SKM-1 treated with dmso at 0.1 percent for 144 hours (cell line): ENCODE results near the gene QSER1.
A peak's percentile ranks its signal among the peaks of the same experiment; 100 is the strongest.
"Not testable (repeated sequence)": the region's sequence is repeated elsewhere in the genome, so short reads cannot be mapped to it uniquely, and the experiment has no call there.

Experiments used
- DNase-seq: peaks from one replicate; lab custom pipeline; 2025; ENCODE audit not compliant: unreplicated experiment; lab: John Stamatoyannopoulos, UW

QSER1 gene

GRCh38 chr11:32892355-32893092 is at the start of gene QSER1:
Gene QSER1, plus strand, starts transcription at chr11:32892811. Its CDS starts 315 bp downstream, at chr11:32893126.
- peak; percentile 67 for DNase-seq

DNA sequence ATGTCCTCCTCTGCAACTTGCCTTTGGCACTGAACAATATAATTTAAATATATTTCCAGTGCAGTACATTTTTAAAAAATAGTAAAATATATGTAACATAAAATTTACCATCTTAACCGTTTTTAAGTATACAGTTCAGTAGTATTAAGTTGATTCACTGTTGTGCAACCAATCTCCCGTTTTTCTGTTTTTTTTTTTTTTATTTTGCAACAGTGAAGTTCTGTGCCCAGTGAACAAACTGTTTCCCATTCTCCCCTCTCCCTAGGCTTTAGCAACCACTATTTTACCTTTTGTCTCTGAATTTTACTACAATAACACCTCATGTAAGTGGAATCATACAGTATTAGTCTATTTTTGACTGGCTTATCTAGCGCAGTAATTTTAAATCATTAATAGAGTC is 49.1 kb upstream of the QSER1 start:
- no peak for DNase-seq

- peak; percentile 30 for DNase-seq
Measured at GRCh38 chr11:32847511-32847910, 45.1 kb upstream of the QSER1 start.

- DNase-seq, result no peak
Measured at GRCh38 chr11:32849761-32850160, 42.9 kb upstream of the QSER1 start.

GRCh38 chr11:32851251-32851650 is 41.4 kb upstream of the QSER1 start:
- DNase-seq, result no peak

DNA sequence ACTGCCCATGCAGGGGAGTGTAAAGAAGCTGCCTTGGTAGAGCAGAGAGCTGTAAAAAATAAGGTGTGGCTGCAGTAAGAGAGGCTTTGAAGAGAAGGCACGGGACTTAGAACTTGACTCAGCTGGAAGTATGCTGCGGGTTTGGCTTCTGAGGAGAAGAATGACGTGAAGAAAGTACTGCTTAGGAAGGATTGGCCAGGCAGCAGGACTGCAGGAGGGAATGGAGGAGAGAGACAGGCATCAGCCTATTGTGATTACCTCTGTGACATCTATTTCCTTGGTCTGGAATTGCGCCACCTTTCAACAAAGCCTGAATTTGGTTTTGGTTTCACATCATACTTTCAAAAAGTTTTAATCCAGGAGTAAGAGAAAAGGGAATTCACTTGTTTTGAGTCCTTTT is 40.4 kb upstream of the QSER1 start:
- no peak for DNase-seq

DNA sequence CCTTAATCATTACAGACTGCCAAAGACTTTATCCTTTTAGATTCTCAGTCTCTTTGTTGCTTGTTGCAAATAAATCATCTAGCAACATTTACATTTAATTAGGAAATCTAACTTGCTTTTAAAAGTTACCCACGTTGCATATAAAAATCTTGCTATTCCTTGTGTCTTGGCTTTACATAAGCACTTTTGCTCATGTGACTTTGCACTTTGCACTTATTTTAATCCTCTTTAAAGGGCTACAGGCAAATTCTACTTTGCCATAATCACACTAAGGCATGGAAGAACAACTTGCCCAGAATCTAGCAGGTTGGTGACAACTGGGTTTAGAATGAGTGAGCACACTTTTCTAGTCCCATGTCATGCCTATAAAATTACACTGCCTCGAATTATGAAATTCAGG is 37.0 kb upstream of the QSER1 start:
- DNase-seq, result no peak

DNA sequence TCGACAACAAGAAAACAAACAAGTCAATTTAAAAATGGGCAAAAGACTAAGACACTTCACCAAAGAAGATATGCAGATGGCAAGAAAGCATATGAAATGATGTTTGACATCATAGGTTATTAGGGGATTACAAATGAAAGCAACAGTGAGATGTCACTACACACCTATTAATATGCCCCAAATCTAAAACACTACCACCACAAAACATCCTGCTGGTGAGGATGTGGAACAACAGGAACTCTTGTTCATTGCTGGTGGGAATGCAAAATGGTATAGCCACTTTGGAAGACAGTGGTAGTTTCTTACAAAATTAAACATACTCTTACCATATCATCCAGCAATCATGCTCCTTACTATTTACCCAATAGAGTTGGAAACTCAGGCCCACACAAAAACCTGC is 33.9 kb upstream of the QSER1 start:
- no peak for DNase-seq

DNA sequence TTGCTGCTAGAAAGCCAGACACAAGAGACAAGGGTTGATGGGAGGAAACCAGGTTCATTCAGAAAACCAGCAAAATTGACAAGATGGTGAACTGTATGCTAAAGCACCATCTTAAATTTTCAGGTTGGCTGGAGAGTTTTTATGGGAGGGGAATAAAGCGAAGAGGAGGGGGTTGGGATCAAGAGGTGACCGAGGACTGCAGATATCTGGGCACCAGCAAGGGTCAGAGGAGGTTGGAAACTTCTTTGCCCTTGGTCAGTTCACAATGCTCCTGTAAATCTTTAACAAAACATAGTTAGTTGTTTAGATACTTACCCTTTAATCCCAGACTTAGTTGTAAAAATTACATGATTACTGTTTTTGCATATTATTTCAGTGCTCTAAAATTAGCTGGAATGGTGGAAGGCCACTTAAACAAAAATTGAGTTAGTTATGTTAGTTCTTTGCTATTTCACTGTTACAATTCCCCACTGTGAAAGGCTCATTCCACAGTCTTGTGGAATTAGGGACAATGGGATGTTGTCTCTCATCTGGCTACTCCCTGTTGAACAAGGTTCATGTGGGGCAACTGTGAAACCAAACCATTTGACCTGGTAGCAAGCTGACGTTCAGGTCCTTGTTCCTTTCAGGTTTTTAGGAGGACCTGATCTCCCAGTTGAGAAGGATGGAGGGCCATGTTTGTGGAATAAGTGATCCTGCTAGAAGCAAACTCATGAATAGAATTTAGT is 30.6 kb upstream of the QSER1 start:
- no peak for DNase-seq

GRCh38 chr11:32864555-32864954 is 28.1 kb upstream of the QSER1 start:
- DNase-seq, result no peak

GRCh38 chr11:32868752-32869151 is 23.9 kb upstream of the QSER1 start:
- not testable (repeated sequence) for DNase-seq

GRCh38 chr11:32870676-32871075 is 21.9 kb upstream of the QSER1 start:
- no peak for DNase-seq

DNA sequence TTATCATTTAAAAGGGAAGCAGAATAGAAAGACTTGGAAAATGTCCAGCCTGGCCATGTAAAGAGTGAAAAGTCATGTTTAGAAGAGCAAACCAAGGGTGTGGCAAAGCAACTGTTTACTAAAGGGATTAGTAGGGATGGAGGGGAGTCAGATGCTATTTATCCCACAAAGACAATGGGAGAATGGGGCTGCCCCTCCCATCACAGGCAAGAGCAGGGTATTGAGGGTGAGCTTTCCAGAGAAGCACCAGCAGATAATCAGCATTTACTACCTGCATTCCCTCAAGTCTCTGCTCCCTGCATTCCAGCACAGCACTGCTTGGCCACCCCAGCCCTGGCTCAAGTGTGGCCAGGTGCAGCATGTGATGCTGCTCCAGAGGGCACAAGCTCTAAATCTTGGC is 18.5 kb upstream of the QSER1 start:
- no peak for DNase-seq

DNA sequence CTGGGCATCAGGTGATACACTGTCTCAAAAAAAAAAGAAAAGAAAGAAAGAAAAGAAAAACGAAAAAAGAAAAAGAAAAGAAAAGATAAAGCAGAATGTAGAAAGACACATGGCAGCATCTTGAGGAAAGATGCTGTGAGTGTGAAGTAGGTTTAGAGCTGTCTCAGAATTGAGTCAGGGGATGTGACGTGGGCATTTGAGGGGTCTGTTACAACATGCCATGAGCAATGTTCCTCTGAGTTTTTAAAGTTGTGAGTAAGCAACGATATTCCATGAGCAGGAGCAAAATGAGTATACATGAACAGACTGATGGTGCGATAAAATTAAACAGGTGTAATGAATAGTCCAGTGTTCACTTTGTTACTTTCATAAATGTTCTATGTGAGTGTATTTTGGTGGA is 11.3 kb upstream of the QSER1 start:
- DNase-seq, result no peak

DNA sequence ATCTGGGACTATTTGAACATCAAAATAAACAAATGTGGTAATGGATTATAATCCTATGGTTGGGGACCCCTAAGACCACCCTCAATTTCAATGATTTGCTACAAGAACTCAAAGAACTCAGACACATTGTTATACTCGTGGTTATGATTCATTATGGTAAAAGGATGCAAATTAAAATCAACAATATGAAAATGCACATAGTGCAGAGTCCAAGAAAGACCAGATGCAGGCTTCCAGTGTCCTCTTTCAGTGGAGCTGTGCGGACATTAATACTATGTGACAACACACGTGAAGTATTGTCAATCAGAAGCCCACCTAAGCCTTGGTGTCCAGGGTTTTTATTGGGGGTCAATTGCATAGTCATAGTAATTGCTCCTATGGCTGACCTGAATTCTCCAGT is 9.2 kb upstream of the QSER1 start:
- DNase-seq, result no peak

DNA sequence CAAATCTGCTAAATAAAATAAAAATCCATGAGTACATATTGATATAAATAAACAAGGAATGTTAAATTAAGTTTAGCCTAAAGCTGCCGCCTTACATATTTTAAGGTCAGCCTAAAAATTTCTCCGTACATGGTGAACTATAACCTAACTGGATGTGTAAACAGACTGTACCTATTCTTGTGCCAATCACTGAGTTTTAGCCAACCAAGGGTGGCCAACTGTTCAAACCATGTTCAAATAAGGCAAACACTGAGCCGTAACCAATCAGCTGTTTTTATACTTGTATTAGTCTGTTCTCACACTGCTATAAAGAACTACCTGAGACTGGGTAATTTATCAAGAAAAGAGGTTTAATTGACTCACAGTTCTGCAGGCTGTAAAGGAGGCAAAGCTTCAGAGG is 8.6 kb upstream of the QSER1 start:
- no peak for DNase-seq

DNA sequence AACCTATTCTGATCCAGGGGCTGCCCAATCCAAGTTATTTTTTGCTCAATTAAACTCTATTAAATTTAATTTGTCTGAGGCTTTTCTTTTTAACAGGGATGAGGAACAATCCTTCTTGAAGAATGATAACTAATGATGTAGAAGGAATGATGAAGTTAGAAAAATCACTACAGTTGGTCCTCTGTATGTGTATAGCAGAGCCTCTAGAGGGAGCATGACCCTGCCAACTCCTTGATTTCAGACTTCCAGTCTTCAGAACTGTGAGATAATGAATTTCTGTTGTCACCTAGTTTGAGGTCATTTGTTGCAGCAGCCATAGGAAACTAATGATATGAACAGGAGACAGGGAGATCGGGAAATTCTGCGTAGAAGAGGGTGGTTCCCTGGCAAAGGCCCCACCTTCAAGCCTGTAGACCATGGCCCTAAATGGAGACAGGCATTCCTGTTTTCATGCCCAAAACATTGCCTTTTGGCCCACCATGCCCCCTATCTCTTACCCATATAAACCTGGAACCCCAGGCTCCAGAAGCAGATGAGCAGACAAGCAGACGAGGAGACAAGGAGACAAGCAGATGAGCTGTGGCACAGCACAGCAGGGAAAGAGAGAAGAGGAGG is 7.7 kb upstream of the QSER1 start:
- DNase-seq, result peak; percentile 18

- DNase-seq, result no peak
Measured at GRCh38 chr11:32885556-32885955, 7.1 kb upstream of the QSER1 start.

DNA sequence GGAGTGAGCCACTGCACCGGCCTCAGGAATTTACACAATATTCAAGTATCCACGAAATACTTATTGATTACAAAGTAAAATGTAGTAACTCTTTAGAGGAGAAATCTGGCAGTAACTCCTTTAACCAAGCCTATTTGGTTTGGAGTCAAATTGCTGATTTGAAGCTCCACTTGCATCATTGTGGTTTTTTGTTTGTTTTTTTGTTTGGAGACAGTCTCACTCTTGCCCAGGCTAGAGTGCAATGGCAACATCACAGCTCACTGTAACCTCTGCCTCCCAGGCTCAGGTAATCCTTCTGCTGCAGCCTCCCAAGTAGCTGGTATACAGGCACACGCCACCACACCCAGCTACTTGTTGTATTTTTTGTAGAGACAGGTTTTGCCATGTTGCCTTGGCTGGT is 6.4 kb upstream of the QSER1 start:
- no peak for DNase-seq

- DNase-seq, result not testable (repeated sequence)
Measured at GRCh38 chr11:32887707-32888383, 4.8 kb upstream of the QSER1 start.

GRCh38 chr11:32888384-32888710 is 4.3 kb upstream of the QSER1 start:
- DNase-seq, result not testable (repeated sequence)

DNA sequence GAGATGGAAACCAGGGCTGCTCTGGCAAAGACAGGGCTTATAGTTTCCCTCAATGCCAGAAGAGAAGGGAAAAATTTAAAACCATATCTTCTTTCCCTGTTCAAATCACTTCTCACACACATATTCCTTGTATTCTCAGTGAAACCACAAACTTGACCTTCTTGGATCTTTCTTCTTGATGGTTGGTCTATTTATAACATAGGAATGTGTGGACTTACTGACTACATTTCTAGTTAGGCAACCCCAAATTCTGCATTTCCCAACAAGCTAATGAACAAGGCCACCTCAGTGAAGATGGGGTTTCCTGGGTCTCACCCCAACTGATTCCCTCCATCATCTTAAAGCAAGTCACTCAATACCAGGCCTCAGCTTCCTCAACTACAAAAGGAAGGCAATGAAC is 3.8 kb upstream of the QSER1 start:
- DNase-seq, result no peak
